ENCODE data around the gene SEPTIN7.

DNA sequence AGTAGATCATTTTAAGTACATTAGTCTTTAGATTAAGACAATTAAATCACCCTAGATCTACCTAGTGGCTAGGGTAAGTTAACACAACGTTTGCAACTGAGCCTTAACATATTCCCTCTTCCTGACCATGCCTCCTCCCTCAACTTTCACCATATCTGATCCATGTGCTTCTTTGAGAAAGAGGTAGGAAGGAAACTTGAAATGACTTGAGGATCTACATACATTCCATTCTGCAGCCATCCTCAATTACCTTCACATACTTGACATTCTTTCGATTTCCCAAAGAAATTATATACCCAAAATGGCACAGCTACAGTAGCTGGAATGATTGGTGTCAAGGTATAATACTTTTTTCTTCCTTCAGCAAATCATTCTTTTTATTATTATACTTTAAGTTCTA, 12.9 kb upstream of the SEPTIN7 start:
- no peak for TF ChIP-seq POLR2A (IDR thresholded peaks at IDR 0.05)
- TF ChIP-seq POLR2AphosphoS5 (IDR thresholded peaks at IDR 0.05; ENCODE audit: insufficient read depth in 1 of 2, low read depth in 1 of 2): no peak

Measured in vagina (tissue), 2 donors.